ENCODE data around the gene SLC25A31.

SLC25A31 gene

GRCh38 chr4:127731406-127731805 lies 1.2 kb downstream of the SLC25A31 start:
- TF ChIP-seq CTCF (IDR thresholded peaks at IDR 0.05), result no peak
- no peak overlapping the region for H3K4me3 ChIP-seq
- no peak for DNase-seq (ENCODE audit: low spot score)
- H3K27ac ChIP-seq, result no peak overlapping the region

GRCh38 chr4:127732623-127733328 lies 2.6 kb downstream of the SLC25A31 start:
- no peak for TF ChIP-seq CTCF (IDR thresholded peaks at IDR 0.05)
- Histone ChIP-seq H3K4me3 (no peak overlapping the region), H3K27ac (no peak overlapping the region)
- DNase-seq (ENCODE audit: low spot score), result no peak

GRCh38 chr4:127734976-127735375 lies 4.8 kb downstream of the SLC25A31 start:
- DNase-seq (ENCODE audit: low spot score), result no peak
- Histone ChIP-seq H3K27ac (no peak overlapping the region), H3K4me3 (no peak overlapping the region)
- TF ChIP-seq CTCF (IDR thresholded peaks at IDR 0.05), result no peak

- DNase-seq (ENCODE audit: low spot score), result no peak
- Histone ChIP-seq H3K4me3 (no peak overlapping the region), H3K27ac (no peak overlapping the region)
- TF ChIP-seq CTCF (IDR thresholded peaks at IDR 0.05), result no peak
These were observed 7.1 kb downstream of the SLC25A31 start for GRCh38 chr4:127737295-127737694.

- Histone ChIP-seq H3K4me3 (no peak overlapping the region), H3K27ac (no peak overlapping the region)
- TF ChIP-seq CTCF (IDR thresholded peaks at IDR 0.05), result no peak
- no peak for DNase-seq (ENCODE audit: low spot score)
These were observed 11.0 kb downstream of the SLC25A31 start for GRCh38 chr4:127741247-127741646.

- TF ChIP-seq CTCF (IDR thresholded peaks at IDR 0.05), result no peak
- Histone ChIP-seq H3K27ac (no peak overlapping the region), H3K4me3 (no peak overlapping the region)
- no peak for DNase-seq (ENCODE audit: low spot score)
These were observed 17.7 kb downstream of the SLC25A31 start for GRCh38 chr4:127747883-127748282.

GRCh38 chr4:127748957-127749356 lies 18.8 kb downstream of the SLC25A31 start:
- no peak for DNase-seq (ENCODE audit: low spot score)
- H3K27ac ChIP-seq, result no peak overlapping the region
- TF ChIP-seq CTCF (IDR thresholded peaks at IDR 0.05), result no peak
- no peak overlapping the region for H3K4me3 ChIP-seq
